IMR-90 (cell line): ENCODE results near the gene GPR15LG.

Experiments used
- BHLHE40 ChIP-seq: fragments of 150-350 bp; IDR thresholded peaks from 2 replicates; pipeline ENCODE4 v1.6.1; 2016; ENCODE audit warnings: mild to moderate bottlenecking, low read depth, low read length
- CTCF ChIP-seq: conservative IDR thresholded peaks from 2 replicates; pipeline ENCODE4 v1.5.1; 2012; ENCODE audit warnings: mild to moderate bottlenecking, low read depth, low read length, improper control_type of control experiment
- MXI1 ChIP-seq: IDR thresholded peaks from 2 replicates; pipeline ENCODE4 v1.6.1; 2012; ENCODE audit warnings: low read depth, mild to moderate bottlenecking, low read length, moderate library complexity, borderline replicate concordance
- POLR2A ChIP-seq: IDR thresholded peaks from 2 replicates; pipeline ENCODE4 v1.6.1; 2012; ENCODE audit warnings: mild to moderate bottlenecking, low read depth, low read length
- RAD21 ChIP-seq: IDR thresholded peaks from 2 replicates; pipeline ENCODE4 v1.6.1; 2012; ENCODE audit warnings: low read length, improper control_type of control experiment
- RCOR1 ChIP-seq: IDR thresholded peaks from 2 replicates; pipeline ENCODE4 v1.6.1; 2012; ENCODE audit warnings: mild to moderate bottlenecking, low read length, improper control_type of control experiment; ENCODE audit not compliant: insufficient replicate concordance
- RFX5 ChIP-seq: IDR thresholded peaks from 2 replicates; pipeline ENCODE4 v1.8.0; 2012; ENCODE audit warnings: low read depth, mild to moderate bottlenecking, low read length, moderate library complexity

GRCh38 chr10:84221916-84222315 is 48.3 kb downstream of the GPR15LG start:
- TF ChIP-seq CTCF: no peak
- TF ChIP-seq BHLHE40: no peak
- no peak for TF ChIP-seq RFX5
- no peak for TF ChIP-seq POLR2A
- TF ChIP-seq RAD21: no peak
- no peak for TF ChIP-seq MXI1
- no peak for TF ChIP-seq RCOR1
